IMR-90 (cell line): Measurements from ENCODE around the gene VMO1. TPM values are rescaled to one million over a fixed set of nuclear protein-coding genes. Genes with fewer than 3 reads are reported as not detected.
A peak's percentile ranks its signal among the peaks of the same experiment; 100 is the strongest.
"Not testable (repeated sequence)": the region's sequence is repeated elsewhere in the genome, so short reads cannot be mapped to it uniquely, and the experiment has no call there.

ENCODE experiments used
- ATAC-seq: fragments of 200-7000 bp; cut with Tn5 transposase; 2 replicates; pipeline ENCODE4 v1.9.1; 2020; ENCODE audit warnings: low read depth, mild to moderate bottlenecking, moderate library complexity
- BruUV-seq: library from RNA; stranded (reverse); fragments of 400-500 nt; replicated peaks from 2 replicates; lab custom pipeline; 2021; lab: Mats Ljungman, UMichigan
- CTCF ChIA-PET: fragments of 300-600 bp; formaldehyde crosslinking; extraction: SDS; loops from one replicate; lab custom pipeline; 2021; ENCODE audit warnings: antibody characterized with exemption; lab: Yijun Ruan, JAX
- POLR2A ChIA-PET: fragments of 300-600 bp; sonication (Branson Sonifier 250); formaldehyde crosslinking; loops from one replicate; lab custom pipeline; 2022; ENCODE audit warnings: antibody characterized with exemption; ENCODE audit not compliant: unreplicated experiment; lab: Charles Lee
- DNase-seq: peaks from one replicate; pipeline ENCODE4 v3.0.0; 2013
- H2AFZ ChIP-seq: replicated peaks from 2 replicates; pipeline ENCODE3; 2013; ENCODE audit warnings: low read length, mild to moderate bottlenecking; ENCODE audit not compliant: poor library complexity
- H2AK5ac ChIP-seq: 2 replicates; pipeline ENCODE4 v1.6.1; 2013; ENCODE audit warnings: low read depth, low read length, inconsistent platforms
- H2AK9ac ChIP-seq: replicated peaks from 2 replicates; pipeline ENCODE3; 2013; ENCODE audit warnings: mild to moderate bottlenecking, low read depth, low read length, moderate library complexity; ENCODE audit not compliant: poor library complexity
- H2BK120ac ChIP-seq: 2 replicates; pipeline ENCODE4 v1.6.1; 2013; ENCODE audit warnings: low read depth, low read length, inconsistent platforms
- H2BK15ac ChIP-seq: 3 replicates; pipeline ENCODE4 v1.6.1; 2013; ENCODE audit warnings: low read depth, low read length, inconsistent platforms
- H2BK20ac ChIP-seq: 2 replicates; pipeline ENCODE4 v1.6.1; 2013; ENCODE audit warnings: low read depth, mild to moderate bottlenecking, inconsistent platforms, low read length, moderate library complexity
- H2BK5ac ChIP-seq: 2 replicates; pipeline ENCODE4 v1.6.1; 2013; ENCODE audit warnings: mild to moderate bottlenecking, low read depth, low read length, inconsistent platforms; ENCODE audit not compliant: poor library complexity, severe bottlenecking
- H3K14ac ChIP-seq: replicated peaks from 2 replicates; pipeline ENCODE4 v1.6.1; 2013; ENCODE audit warnings: low read depth, low read length, inconsistent platforms
- H3K18ac ChIP-seq: 2 replicates; pipeline ENCODE4 v1.6.1; 2013; ENCODE audit warnings: low read depth, low read length, control low read depth
- H3K23ac ChIP-seq: 2 replicates; pipeline ENCODE4 v1.6.1; 2013; ENCODE audit warnings: low read depth, low read length, inconsistent platforms
- H3K27ac ChIP-seq: 2 replicates; pipeline ENCODE4 v1.5.1; 2013; ENCODE audit warnings: mild to moderate bottlenecking, control low read depth, low read length; ENCODE audit not compliant: insufficient read depth
- H3K27me3 ChIP-seq: 2 replicates; pipeline ENCODE4 v1.6.1; 2013; ENCODE audit warnings: low read length; ENCODE audit not compliant: control insufficient read depth, insufficient read depth
- H3K36me3 ChIP-seq: 2 replicates; pipeline ENCODE4 v1.6.1; 2013; ENCODE audit warnings: low read length, mixed read lengths; ENCODE audit not compliant: control insufficient read depth, insufficient read depth
- H3K4ac ChIP-seq: 2 replicates; pipeline ENCODE4 v1.6.1; 2013; ENCODE audit warnings: low read depth, low read length, inconsistent platforms
- H3K4me1 ChIP-seq: 2 replicates; pipeline ENCODE4 v1.6.1; 2013; ENCODE audit warnings: low read length, mixed read lengths; ENCODE audit not compliant: control insufficient read depth, insufficient read depth
- H3K4me2 ChIP-seq: 2 replicates; pipeline ENCODE4 v1.6.1; 2013; ENCODE audit warnings: low read depth, mild to moderate bottlenecking, control low read depth, low read length, moderate library complexity
- H3K4me3 ChIP-seq: 2 replicates; pipeline ENCODE4 v1.5.1; 2013; ENCODE audit warnings: low read depth, mild to moderate bottlenecking, control low read depth, low read length, moderate library complexity; ENCODE audit not compliant: insufficient read depth
- H3K56ac ChIP-seq: 2 replicates; pipeline ENCODE4 v1.6.1; 2013; ENCODE audit warnings: low read length, inconsistent platforms; ENCODE audit not compliant: insufficient read depth; ENCODE audit errors: extremely low read depth
- H3K79me1 ChIP-seq, 2 experiments: 2 replicates each; pipeline ENCODE4 v1.6.1; 2013; ENCODE audit warnings: low read length in 2 of 2, inconsistent platforms in 1 of 2, low read depth in 1 of 2
- H3K9ac ChIP-seq: 2 replicates; pipeline ENCODE4 v1.6.1; 2013; ENCODE audit warnings: low read depth, low read length, control low read depth
- H3K9me1 ChIP-seq: 2 replicates; pipeline ENCODE4 v1.6.1; 2013; ENCODE audit warnings: low read length, inconsistent platforms; ENCODE audit not compliant: insufficient read depth
- H3K9me3 ChIP-seq: 2 replicates; pipeline ENCODE4 v1.6.1; 2013; ENCODE audit warnings: low read length; ENCODE audit not compliant: control insufficient read depth, insufficient read depth
- H4K20me1 ChIP-seq: 2 replicates; pipeline ENCODE4 v1.6.1; 2013; ENCODE audit warnings: low read length, inconsistent platforms; ENCODE audit not compliant: insufficient read depth
- H4K5ac ChIP-seq: 2 replicates; pipeline ENCODE4 v1.6.1; 2013; ENCODE audit warnings: mild to moderate bottlenecking, low read depth, low read length, control low read depth
- H4K8ac ChIP-seq, 2 experiments: 2 replicates each; pipeline ENCODE4 v1.6.1; 2013; ENCODE audit warnings: low read depth in 2 of 2, low read length in 2 of 2, control low read depth in 1 of 2, inconsistent platforms in 1 of 2
- H4K91ac ChIP-seq: 2 replicates; pipeline ENCODE4 v1.6.1; 2013; ENCODE audit warnings: low read depth, low read length, inconsistent platforms; ENCODE audit not compliant: insufficient read depth
- WGBS, 2 experiments: methylation state at CpG; one replicate each; pipeline versions ENCODE4 v1.1.5 to v1.1.7; 2013; ENCODE audit warnings: missing lambda C conversion rate in 2 of 2; ENCODE audit not compliant: insufficient read length in 1 of 2; ENCODE audit errors: extremely low coverage in 2 of 2; 5-methylcytosine and 5-hydroxymethylcytosine counted together
- dilution Hi-C: fragments of 300-500 bp; cut with HindIII; formaldehyde crosslinking; loops from one replicate; pipeline ENCODE4 v1.14.3; 2018; ENCODE audit warnings: low sequenced_read_pairs; ENCODE audit not compliant: unreplicated experiment
- in situ Hi-C: fragments of 300-500 bp; cut with MboI; formaldehyde crosslinking; loops from 3 replicates; pipeline ENCODE4 v1.14.3; 2019; ENCODE audit warnings: low sequenced_read_pairs, inconsistent platforms, mixed read lengths
- intact Hi-C: fragments of 100-400 bp; cut with micrococcal nuclease; formaldehyde crosslinking; loops from 2 replicates; pipeline ENCODE4 v1.10.0; 2022
- polyA plus RNA-seq, 3 experiments: library from polyadenylated mRNA; depleted of rRNA; stranded (reverse); fragments of >200 nt; gene quantifications; 2 replicates each; pipeline ENCODE4 v1.2.3, GENCODE V29; 2012; ENCODE audit warnings: low replicate concordance in 1 of 3
- total RNA-seq: library from RNA; depleted of rRNA; stranded (reverse); fragments of >200 nt; gene quantifications from 2 replicates; pipeline ENCODE4 v1.2.3, GENCODE V29; 2012

Gene VMO1
- total and polyA plus RNA-seq, 2 of the 4 experiments (the other 2 are of a cell fraction), result 0.14 TPM; not detected in 1

GRCh38 chr17:4832829-4833177, 46.6 kb upstream of the VMO1 start:
- BruUV-seq, CTCF ChIA-PET, H3K27me3 ChIP-seq, POLR2A ChIA-PET, intact Hi-C loops, H3K56ac ChIP-seq, H4K5ac ChIP-seq, H3K14ac ChIP-seq, H2BK15ac ChIP-seq, in situ Hi-C loops, dilution Hi-C loops, H2BK20ac ChIP-seq, H3K23ac ChIP-seq, H3K4me1 ChIP-seq, H3K36me3 ChIP-seq, DNase-seq, H2BK120ac ChIP-seq, H4K91ac ChIP-seq, H2AK9ac ChIP-seq, H2AK5ac ChIP-seq, H3K18ac ChIP-seq, H3K9me3 ChIP-seq: not testable (repeated sequence)
- peak; percentile 31 for ATAC-seq
- Histone ChIP-seq H3K9ac (peak overlapping the region; percentile 59), H2AFZ (peak overlapping the region; percentile 75), H3K4me3 (peak overlapping the region; percentile 77), H3K9me1 (peaks cover 17% of the 10 kb centered on the region), H2BK5ac (peak overlapping the region; percentile 29), H4K20me1 (peaks cover 30% of the 10 kb centered on the region), H3K4me2 (peak overlapping the region; percentile 53; the same call in 1 of the 2 replicates), H3K4ac (0 out of 2 replicates have a peak overlapping the region, but pooled peaks have one; percentile 52), H3K79me1 (peaks cover 19 to 42% of the 10 kb centered on the region in 2 experiments; a peak in 3 of 4 replicates), H3K27ac (peak overlapping the region; percentile 63), H4K8ac (peak overlapping the region in 1 of 2 experiments; percentile 91; a peak in 1 of 4 replicates)
- no CpG with 5 or more reads among the region's 17 CpGs for WGBS, 2 experiments
